ENCODE data around the gene NLGN1.

Gene NLGN1

GRCh38 chr3:173800154-173800553 lies 402.6 kb downstream of the NLGN1 start:
- Histone ChIP-seq H3K4me3 (ENCODE audit: low read depth, low read length, poor library complexity, severe bottlenecking) (no peak overlapping the region), H3K9me2 (ENCODE audit: low read depth, low read length) (no peaks in the 10 kb centered on the region), H3K4me2 (ENCODE audit: low read length) (no peak overlapping the region), H3K36me3 (ENCODE audit: insufficient read depth, low read length) (no peaks in the 10 kb centered on the region), H3K9ac (ENCODE audit: low read length) (no peak overlapping the region), H3K4me1 (ENCODE audit: insufficient read depth, low read length, severe bottlenecking) (no peaks in the 10 kb centered on the region), H2AFZ (ENCODE audit: low read length) (no peak overlapping the region), H3K27ac (ENCODE audit: low read depth, low read length, poor library complexity, severe bottlenecking) (no peak overlapping the region), H3K27me3 (ENCODE audit: insufficient read depth, low read length) (no peaks in the 10 kb centered on the region), H3K79me2 (ENCODE audit: insufficient read depth, low read length) (no peaks in the 10 kb centered on the region), H4K20me1 (ENCODE audit: insufficient read depth, low read length) (no peaks in the 10 kb centered on the region), H3F3A (ENCODE audit: insufficient read depth, low read length) (no peaks in the 10 kb centered on the region), H3K9me3 (ENCODE audit: low read length) (no peaks in the 10 kb centered on the region)
- TF ChIP-seq EZH2 (IDR thresholded peaks at IDR 0.05; ENCODE audit: borderline replicate concordance, low read length): no peak
- TF ChIP-seq, protein P1, sequence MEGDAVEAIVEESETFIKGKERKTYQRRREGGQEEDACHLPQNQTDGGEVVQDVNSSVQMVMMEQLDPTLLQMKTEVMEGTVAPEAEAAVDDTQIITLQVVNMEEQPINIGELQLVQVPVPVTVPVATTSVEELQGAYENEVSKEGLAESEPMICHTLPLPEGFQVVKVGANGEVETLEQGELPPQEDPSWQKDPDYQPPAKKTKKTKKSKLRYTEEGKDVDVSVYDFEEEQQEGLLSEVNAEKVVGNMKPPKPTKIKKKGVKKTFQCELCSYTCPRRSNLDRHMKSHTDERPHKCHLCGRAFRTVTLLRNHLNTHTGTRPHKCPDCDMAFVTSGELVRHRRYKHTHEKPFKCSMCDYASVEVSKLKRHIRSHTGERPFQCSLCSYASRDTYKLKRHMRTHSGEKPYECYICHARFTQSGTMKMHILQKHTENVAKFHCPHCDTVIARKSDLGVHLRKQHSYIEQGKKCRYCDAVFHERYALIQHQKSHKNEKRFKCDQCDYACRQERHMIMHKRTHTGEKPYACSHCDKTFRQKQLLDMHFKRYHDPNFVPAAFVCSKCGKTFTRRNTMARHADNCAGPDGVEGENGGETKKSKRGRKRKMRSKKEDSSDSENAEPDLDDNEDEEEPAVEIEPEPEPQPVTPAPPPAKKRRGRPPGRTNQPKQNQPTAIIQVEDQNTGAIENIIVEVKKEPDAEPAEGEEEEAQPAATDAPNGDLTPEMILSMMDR (IDR thresholded peaks at IDR 0.05; ENCODE audit: low read length): no peak

- Histone ChIP-seq H3K79me2 (ENCODE audit: insufficient read depth, low read length) (no peaks in the 10 kb centered on the region), H4K20me1 (ENCODE audit: insufficient read depth, low read length) (no peaks in the 10 kb centered on the region), H2AFZ (ENCODE audit: low read length) (no peak overlapping the region), H3K27ac (ENCODE audit: low read depth, low read length, poor library complexity, severe bottlenecking) (no peak overlapping the region), H3K4me3 (ENCODE audit: low read depth, low read length, poor library complexity, severe bottlenecking) (no peak overlapping the region), H3K36me3 (ENCODE audit: insufficient read depth, low read length) (no peaks in the 10 kb centered on the region), H3K9ac (ENCODE audit: low read length) (no peak overlapping the region), H3K4me2 (ENCODE audit: low read length) (no peak overlapping the region), H3K9me2 (ENCODE audit: low read depth, low read length) (no peaks in the 10 kb centered on the region), H3K9me3 (ENCODE audit: low read length) (no peaks in the 10 kb centered on the region), H3K27me3 (ENCODE audit: insufficient read depth, low read length) (no peaks in the 10 kb centered on the region), H3K4me1 (ENCODE audit: insufficient read depth, low read length, severe bottlenecking) (peaks cover 41% of the 10 kb centered on the region), H3F3A (ENCODE audit: insufficient read depth, low read length) (no peaks in the 10 kb centered on the region)
- no peak for TF ChIP-seq EZH2 (IDR thresholded peaks at IDR 0.05; ENCODE audit: borderline replicate concordance, low read length)
- TF ChIP-seq, protein P1 (IDR thresholded peaks at IDR 0.05; ENCODE audit: low read length): no peak
Observed at GRCh38 chr3:173814809-173815208, 417.3 kb downstream of the NLGN1 start.

DNA sequence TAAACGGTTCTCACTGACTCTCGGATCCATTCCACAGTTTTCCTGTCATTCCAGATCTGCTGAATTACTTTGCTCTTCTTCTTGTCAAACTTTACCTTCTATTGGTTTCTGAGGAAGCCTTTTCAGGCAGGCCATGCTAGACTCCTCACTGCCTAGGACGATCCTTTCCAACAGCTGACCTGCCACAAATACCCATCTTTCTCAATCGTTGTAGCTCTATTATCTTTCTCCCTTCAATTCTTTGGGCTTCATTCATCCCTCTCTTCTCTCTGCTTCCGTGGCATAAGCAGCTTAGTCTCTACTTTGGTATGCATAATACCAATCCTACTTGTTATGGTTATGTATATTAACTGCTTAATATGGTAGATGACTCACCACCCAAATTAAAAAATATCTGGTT lies 421.8 kb downstream of the NLGN1 start:
- peak overlapping the region; percentile 32; the same call in 1 of the 2 replicates for H3K9ac ChIP-seq (ENCODE audit: low read length)
- peak overlapping the region; percentile 53 for H3K4me2 ChIP-seq (ENCODE audit: low read length)
- no peaks in the 10 kb centered on the region for H3K27me3 ChIP-seq (ENCODE audit: insufficient read depth, low read length)
- H2AFZ ChIP-seq (ENCODE audit: low read length): no peak overlapping the region
- no peaks in the 10 kb centered on the region for H3K36me3 ChIP-seq (ENCODE audit: insufficient read depth, low read length)
- peaks cover 56% of the 10 kb centered on the region for H3K4me1 ChIP-seq (ENCODE audit: insufficient read depth, low read length, severe bottlenecking)
- H3K27ac ChIP-seq (ENCODE audit: low read depth, low read length, poor library complexity, severe bottlenecking): peak overlapping the region; percentile 85
- TF ChIP-seq, protein P1 (IDR thresholded peaks at IDR 0.05; ENCODE audit: low read length): no peak
- TF ChIP-seq EZH2 (IDR thresholded peaks at IDR 0.05; ENCODE audit: borderline replicate concordance, low read length): no peak
- no peaks in the 10 kb centered on the region; the same call in 1 of the 2 replicates for H3K79me2 ChIP-seq (ENCODE audit: insufficient read depth, low read length)
- no peaks in the 10 kb centered on the region for H4K20me1 ChIP-seq (ENCODE audit: insufficient read depth, low read length)
- no peaks in the 10 kb centered on the region for H3K9me3 ChIP-seq (ENCODE audit: low read length)
- no peaks in the 10 kb centered on the region for H3K9me2 ChIP-seq (ENCODE audit: low read depth, low read length)
- H3K4me3 ChIP-seq (ENCODE audit: low read depth, low read length, poor library complexity, severe bottlenecking): peak overlapping the region; percentile 54
- no peaks in the 10 kb centered on the region for H3F3A ChIP-seq (ENCODE audit: insufficient read depth, low read length)

Measured in OCI-LY1 (cell line).